ENCODE data around the gene NDNF.

NDNF gene

DNA sequence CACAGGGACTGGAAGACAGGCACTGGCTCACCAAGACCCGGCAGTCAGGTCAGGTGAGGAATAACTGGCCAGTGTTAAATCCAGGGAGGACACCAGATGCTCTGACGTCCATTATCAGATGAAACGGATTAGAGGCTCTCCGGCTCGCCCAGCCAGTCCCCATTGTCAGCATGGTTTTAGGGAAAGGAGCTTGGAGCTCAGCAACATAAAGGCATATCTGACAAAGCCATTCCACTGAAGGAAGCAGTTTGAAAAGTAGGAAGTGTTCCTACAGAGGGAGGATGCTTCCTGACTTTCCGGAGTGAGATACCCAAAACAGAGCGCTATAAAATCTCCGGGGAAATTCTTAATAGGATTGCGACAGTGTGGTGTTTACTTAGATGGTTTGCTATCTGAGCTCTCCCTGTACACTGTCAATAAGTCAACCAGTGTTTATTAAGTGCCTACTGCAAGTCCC, 14.8 kb downstream of the NDNF start:
- no peak for DNase-seq (ENCODE audit: extremely low read depth, low read depth)
- TF ChIP-seq, protein P1, sequence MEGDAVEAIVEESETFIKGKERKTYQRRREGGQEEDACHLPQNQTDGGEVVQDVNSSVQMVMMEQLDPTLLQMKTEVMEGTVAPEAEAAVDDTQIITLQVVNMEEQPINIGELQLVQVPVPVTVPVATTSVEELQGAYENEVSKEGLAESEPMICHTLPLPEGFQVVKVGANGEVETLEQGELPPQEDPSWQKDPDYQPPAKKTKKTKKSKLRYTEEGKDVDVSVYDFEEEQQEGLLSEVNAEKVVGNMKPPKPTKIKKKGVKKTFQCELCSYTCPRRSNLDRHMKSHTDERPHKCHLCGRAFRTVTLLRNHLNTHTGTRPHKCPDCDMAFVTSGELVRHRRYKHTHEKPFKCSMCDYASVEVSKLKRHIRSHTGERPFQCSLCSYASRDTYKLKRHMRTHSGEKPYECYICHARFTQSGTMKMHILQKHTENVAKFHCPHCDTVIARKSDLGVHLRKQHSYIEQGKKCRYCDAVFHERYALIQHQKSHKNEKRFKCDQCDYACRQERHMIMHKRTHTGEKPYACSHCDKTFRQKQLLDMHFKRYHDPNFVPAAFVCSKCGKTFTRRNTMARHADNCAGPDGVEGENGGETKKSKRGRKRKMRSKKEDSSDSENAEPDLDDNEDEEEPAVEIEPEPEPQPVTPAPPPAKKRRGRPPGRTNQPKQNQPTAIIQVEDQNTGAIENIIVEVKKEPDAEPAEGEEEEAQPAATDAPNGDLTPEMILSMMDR (IDR thresholded peaks at IDR 0.05; ENCODE audit: low read depth, low read length) = no peak

DNA sequence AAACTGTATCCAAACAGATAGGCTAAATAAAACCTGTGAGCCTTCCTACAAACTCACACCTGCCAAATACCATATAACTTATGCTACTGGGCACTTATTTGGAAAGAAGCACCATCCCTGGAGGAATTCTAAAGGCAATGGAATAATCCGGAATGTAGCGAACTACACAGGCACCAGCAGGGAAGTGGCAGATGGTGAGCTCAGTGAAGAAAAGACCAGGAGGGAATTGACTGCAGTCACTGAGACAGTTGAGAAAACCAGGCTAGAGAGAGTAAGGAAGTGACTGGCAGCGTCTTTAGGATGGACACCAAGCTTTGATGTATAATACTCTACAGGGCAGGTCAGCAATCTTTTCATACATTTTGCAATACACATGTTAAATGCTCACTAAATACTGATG, 16.3 kb downstream of the NDNF start:
- TF ChIP-seq, protein P1 (IDR thresholded peaks at IDR 0.05; ENCODE audit: low read depth, low read length) = no peak
- no peak for DNase-seq (ENCODE audit: extremely low read depth, low read depth)

DNA sequence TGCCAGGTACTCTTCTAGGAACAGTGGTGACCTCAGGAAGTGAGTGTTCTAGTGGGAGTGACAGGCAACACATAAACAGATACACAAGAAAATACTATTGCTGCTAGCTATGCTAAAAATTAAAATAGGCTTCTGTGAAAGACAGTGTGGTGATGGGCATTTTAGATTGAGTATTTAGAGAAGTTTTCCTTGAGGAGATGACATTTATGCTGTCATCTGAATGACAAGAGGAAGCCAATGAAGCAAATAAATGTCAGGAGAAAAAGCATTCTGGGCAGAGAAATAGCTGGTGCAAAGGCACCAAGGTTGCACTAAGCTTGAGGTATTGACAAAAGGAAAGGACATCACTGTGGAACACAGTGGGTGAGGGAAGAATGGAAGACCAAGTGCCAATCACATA, 18.0 kb downstream of the NDNF start:
- TF ChIP-seq, protein P1 (IDR thresholded peaks at IDR 0.05; ENCODE audit: low read depth, low read length) = no peak

DNA sequence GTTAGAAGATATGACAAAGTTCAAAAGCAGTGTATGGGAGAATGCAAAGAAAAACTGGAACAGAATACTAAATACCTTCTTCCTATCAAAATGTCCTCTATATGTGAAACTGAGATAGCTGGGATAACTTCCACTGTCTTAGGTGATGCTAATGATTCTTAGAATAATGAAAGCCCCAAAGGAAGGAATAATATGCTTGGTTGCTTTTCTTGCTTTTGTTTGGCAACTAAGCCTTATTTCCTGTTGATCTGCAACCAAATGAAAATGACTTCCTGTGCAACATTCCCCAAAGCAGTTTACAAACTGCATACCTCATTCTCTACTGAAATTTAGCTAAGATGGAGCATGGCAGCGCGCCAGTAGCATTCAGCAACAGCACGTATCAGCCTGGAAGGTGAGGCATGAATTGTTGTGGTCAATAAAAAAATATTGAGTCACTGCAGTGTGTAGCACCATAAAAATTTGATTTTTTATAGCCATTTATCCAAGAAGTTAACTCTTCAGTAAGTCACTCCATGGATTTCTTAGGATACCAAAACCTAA, 18.7 kb downstream of the NDNF start:
- DNase-seq (ENCODE audit: extremely low read depth, low read depth) = no peak
- TF ChIP-seq, protein P1 (IDR thresholded peaks at IDR 0.05; ENCODE audit: low read depth, low read length) = no peak

More for the DNA sequence above, 18.0 kb downstream of the NDNF start:
- DNase-seq (ENCODE audit: extremely low read depth, low read depth) = no peak

DNA sequence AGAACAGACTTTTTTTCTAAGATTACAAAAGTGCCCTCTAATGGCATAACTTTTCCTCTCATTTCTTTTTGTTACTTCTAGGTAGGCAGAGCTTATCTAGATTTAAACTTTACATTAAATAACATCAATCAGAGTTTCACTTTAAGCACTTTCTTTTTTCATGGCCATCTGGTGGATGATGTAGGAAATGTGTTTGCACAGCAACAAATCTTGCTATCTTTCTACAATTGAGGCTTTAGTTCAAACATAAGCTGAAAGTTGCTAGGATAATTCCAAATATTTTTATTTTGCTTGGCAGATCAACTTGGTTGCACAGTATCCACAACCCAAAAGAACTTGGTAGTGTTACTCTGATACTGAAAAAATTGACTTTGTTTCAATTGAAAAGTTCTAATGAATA, 22.0 kb downstream of the NDNF start:
- DNase-seq (ENCODE audit: extremely low read depth, low read depth) = no peak
- TF ChIP-seq, protein P1 (IDR thresholded peaks at IDR 0.05; ENCODE audit: low read depth, low read length) = peak; percentile 38

DNA sequence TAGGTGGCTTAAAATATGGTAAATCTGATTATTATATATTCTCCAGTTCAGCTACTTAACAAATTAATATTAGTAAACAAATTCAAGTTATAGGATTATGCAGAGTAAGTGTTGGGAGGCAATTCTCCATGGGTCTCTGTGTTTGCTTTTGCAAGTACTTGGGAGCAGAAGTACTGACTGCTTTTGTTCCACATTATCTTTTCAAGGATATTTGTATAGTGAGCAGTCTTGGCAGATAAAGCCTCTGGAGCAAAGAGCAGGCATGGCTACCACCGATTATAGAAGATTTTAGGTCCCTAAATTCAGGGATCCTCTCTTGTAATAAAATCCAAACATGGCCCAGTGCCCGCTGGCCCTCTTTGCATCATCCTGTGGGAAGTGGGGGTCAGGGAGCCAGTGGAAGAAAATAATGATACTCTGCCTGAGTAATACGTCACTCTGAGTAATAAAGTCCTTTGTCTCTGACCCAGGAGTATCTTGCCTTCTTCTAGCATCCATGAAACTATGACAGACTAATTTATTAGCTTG, 23.2 kb downstream of the NDNF start:
- TF ChIP-seq, protein P1 (IDR thresholded peaks at IDR 0.05; ENCODE audit: low read depth, low read length) = no peak
- DNase-seq (ENCODE audit: extremely low read depth, low read depth) = no peak

DNA sequence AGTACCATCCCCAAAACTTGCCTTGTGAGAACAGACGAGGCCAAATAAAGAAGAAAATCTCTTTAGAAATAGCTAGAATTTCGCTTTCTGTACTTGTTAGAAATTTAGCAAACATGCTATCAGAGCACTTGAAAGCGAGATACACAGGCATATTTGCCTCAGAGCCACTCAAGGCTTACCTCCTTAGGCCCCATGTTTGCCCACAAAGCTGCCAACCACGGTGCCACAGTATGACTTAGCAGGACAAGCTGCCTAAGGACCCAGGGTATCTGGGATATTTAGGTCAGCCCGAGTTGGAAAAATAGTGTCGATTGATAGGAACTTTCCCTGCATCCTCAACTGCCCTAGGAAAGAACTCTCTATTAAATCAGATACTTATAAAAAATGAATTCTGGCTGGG, 24.2 kb downstream of the NDNF start:
- no peak for DNase-seq (ENCODE audit: extremely low read depth, low read depth)
- TF ChIP-seq, protein P1 (IDR thresholded peaks at IDR 0.05; ENCODE audit: low read depth, low read length) = no peak

Data from AG09319 (cell line).